T-helper 2 cell treated with Interferon-gamma antibody and Interleukin-4, amounts not matched to agents 100 ng/mL and 5 ng/mL, for 36 hours (primary cell): ENCODE results near the gene PHC1. TPM values are rescaled to one million over a fixed set of nuclear protein-coding genes. Genes with fewer than 3 reads are reported as not detected.

Experiments used
- intact Hi-C: fragments of 100-400 bp; cut with micrococcal nuclease; formaldehyde crosslinking; loops from one replicate; pipeline ENCODE4 v1.15.1; 2023
- total RNA-seq: library from RNA; stranded (reverse); gene quantifications from 2 replicates; pipeline ENCODE4 v1.2.3, GENCODE V29; 2022

PHC1 gene
- total RNA-seq, 1 donor from 2014 or later = 16.3 TPM

- intact Hi-C loops = loop anchor here (1.0 to 2.0 kb wide), 3 partner anchors 35 to 867 kb away; partner anchors contain the start of genes NECAP1 and PHC1
Observed at GRCh38 chr12:8949342-8950220, 35.3 kb downstream of the PHC1 start, which contains the start of gene M6PR. TSS of gene M6PR (minus strand) at chr12:8949645. CDS start at chr12:8946404, 3,241 bp downstream.

GRCh38 chr12:8950221-8950527 lies 35.9 kb downstream of the PHC1 start:
- intact Hi-C loops = loop anchor here (2.0 kb wide), 1 partner anchor 99 kb away; no protein-coding TSS in a partner anchor

GRCh38 chr12:8950702-8951478 lies 36.6 kb downstream of the PHC1 start:
- intact Hi-C loops = loop anchor here (1.0 to 2.0 kb wide), 3 partner anchors 74 to 98 kb away; no protein-coding TSS in a partner anchor

- intact Hi-C loops = loop anchor here (1.0 to 2.0 kb wide), 4 partner anchors 45 to 97 kb away; no protein-coding TSS in a partner anchor
Observed at GRCh38 chr12:8951744-8952143, 37.4 kb downstream of the PHC1 start.

GRCh38 chr12:8953773-8954402 lies 39.6 kb downstream of the PHC1 start:
- intact Hi-C loops = loop anchor here (2.0 kb wide), 1 partner anchor 43 kb away; no protein-coding TSS in a partner anchor

GRCh38 chr12:8956073-8956472 lies 41.8 kb downstream of the PHC1 start:
- intact Hi-C loops = no loop called here

- intact Hi-C loops = no loop called here
Observed at GRCh38 chr12:8956772-8957171, 42.5 kb downstream of the PHC1 start.

- intact Hi-C loops = no loop called here
Observed at GRCh38 chr12:8957561-8957960, 43.3 kb downstream of the PHC1 start.

- intact Hi-C loops = no loop called here
Observed at GRCh38 chr12:8958066-8958465, 43.8 kb downstream of the PHC1 start.

GRCh38 chr12:8960176-8960575 lies 45.9 kb downstream of the PHC1 start:
- intact Hi-C loops = no loop called here

GRCh38 chr12:8968761-8969160 lies 54.5 kb downstream of the PHC1 start:
- intact Hi-C loops = no loop called here

- intact Hi-C loops = no loop called here
Observed at GRCh38 chr12:8969861-8970411, 55.6 kb downstream of the PHC1 start.

GRCh38 chr12:8970432-8970831 lies 56.1 kb downstream of the PHC1 start:
- intact Hi-C loops = no loop called here

- intact Hi-C loops = no loop called here
Observed at GRCh38 chr12:8980137-8980536, 65.8 kb downstream of the PHC1 start.

GRCh38 chr12:8985213-8985754 lies 71.0 kb downstream of the PHC1 start:
- intact Hi-C loops = no loop called here

GRCh38 chr12:8987163-8987562 lies 72.9 kb downstream of the PHC1 start:
- intact Hi-C loops = no loop called here

- intact Hi-C loops = no loop called here
Observed at GRCh38 chr12:8987685-8988084, 73.4 kb downstream of the PHC1 start.

GRCh38 chr12:8989413-8989812 lies 75.1 kb downstream of the PHC1 start, which contains the start of gene KLRG1:
TSS of gene KLRG1 (plus strand) at chr12:8989546. CDS start at chr12:8989636, 90 bp downstream.
- intact Hi-C loops = loop anchor here (1.0 kb wide), 1 partner anchor 36 kb away; no protein-coding TSS in a partner anchor
